GDM1 (cell line): ENCODE measurements around the gene MRPL55.

Source experiments
- DNase-seq: peaks from one replicate; lab custom pipeline; 2025; lab: John Stamatoyannopoulos, UW

MRPL55 gene

GRCh38 chr1:228068359-228068758 lies 40.7 kb downstream of the MRPL55 start:
- DNase-seq: no peak

GRCh38 chr1:228066891-228067654 lies 42.0 kb downstream of the MRPL55 start:
- DNase-seq: no peak

GRCh38 chr1:228066416-228066815 lies 42.7 kb downstream of the MRPL55 start:
- DNase-seq: no peak

GRCh38 chr1:228065543-228066347 lies 43.4 kb downstream of the MRPL55 start:
- DNase-seq: no peak

GRCh38 chr1:228064741-228065542 lies 44.2 kb downstream of the MRPL55 start:
- no peak for DNase-seq

- no peak for DNase-seq
These were observed 44.8 kb downstream of the MRPL55 start for GRCh38 chr1:228064296-228064695.

GRCh38 chr1:228063251-228064191 lies 45.6 kb downstream of the MRPL55 start:
- no peak for DNase-seq

GRCh38 chr1:228062812-228063211 lies 46.3 kb downstream of the MRPL55 start:
- DNase-seq: no peak

- DNase-seq: no peak
These were observed 46.9 kb downstream of the MRPL55 start for GRCh38 chr1:228062085-228062791.

- DNase-seq: no peak
These were observed 47.6 kb downstream of the MRPL55 start for GRCh38 chr1:228061411-228062084.

- no peak for DNase-seq
These were observed 48.5 kb downstream of the MRPL55 start for GRCh38 chr1:228060458-228061190.

GRCh38 chr1:228059634-228060457 lies 49.3 kb downstream of the MRPL55 start:
- DNase-seq: no peak

GRCh38 chr1:228058949-228059633 lies 50.0 kb downstream of the MRPL55 start:
- DNase-seq: no peak

- no peak for DNase-seq
These were observed 50.7 kb downstream of the MRPL55 start for GRCh38 chr1:228058172-228058948.
